Limb (tissue), 2 donors: ENCODE measurements around the gene TEAD1.
A peak's percentile ranks its signal among the peaks of the same experiment; 100 is the strongest.

Experiments used
- DNase-seq, 2 donors: peaks; one replicate each; pipeline ENCODE4 v3.0.0-alpha.2; 2016; ENCODE audit errors: extremely low spot score in 2 of 2

TEAD1 gene

GRCh38 chr11:12936200-12936599 is 262.0 kb downstream of the TEAD1 start:
- DNase-seq, result no peak

- DNase-seq, result peak in 1 of 2 donors; percentile 36
These were observed 264.5 kb downstream of the TEAD1 start for GRCh38 chr11:12938590-12939247.

- no peak for DNase-seq
These were observed 267.4 kb downstream of the TEAD1 start for GRCh38 chr11:12941671-12942070.

- no peak for DNase-seq
These were observed 267.9 kb downstream of the TEAD1 start for GRCh38 chr11:12942157-12942556.

- no peak for DNase-seq
These were observed 269.1 kb downstream of the TEAD1 start for GRCh38 chr11:12943311-12943710.

- no peak for DNase-seq
These were observed 270.7 kb downstream of the TEAD1 start for GRCh38 chr11:12944889-12945288.

- DNase-seq, result no peak
These were observed 275.2 kb downstream of the TEAD1 start for GRCh38 chr11:12949453-12949852.

GRCh38 chr11:12950670-12951069 is 276.4 kb downstream of the TEAD1 start:
- DNase-seq, result no peak

GRCh38 chr11:12951376-12951775 is 277.2 kb downstream of the TEAD1 start:
- DNase-seq, result no peak

- no peak for DNase-seq
These were observed 277.9 kb downstream of the TEAD1 start for GRCh38 chr11:12952094-12952493.

GRCh38 chr11:12958986-12959385 is 284.8 kb downstream of the TEAD1 start:
- no peak for DNase-seq

- peak in 1 of 2 donors; percentile 18 for DNase-seq
These were observed 287.4 kb downstream of the TEAD1 start for GRCh38 chr11:12961615-12962014.

GRCh38 chr11:12962306-12962705 is 288.1 kb downstream of the TEAD1 start:
- no peak for DNase-seq

GRCh38 chr11:12963051-12963450 is 288.8 kb downstream of the TEAD1 start:
- DNase-seq, result no peak

GRCh38 chr11:12963792-12964536 is 289.7 kb downstream of the TEAD1 start:
- peak; percentile 18 to 78 for DNase-seq

GRCh38 chr11:12964650-12965049 is 290.4 kb downstream of the TEAD1 start:
- DNase-seq, result no peak

GRCh38 chr11:12966002-12966401 is 291.8 kb downstream of the TEAD1 start:
- no peak for DNase-seq

- DNase-seq, result no peak
These were observed 293.9 kb downstream of the TEAD1 start for GRCh38 chr11:12968101-12968500.

- DNase-seq, result no peak
These were observed 294.6 kb downstream of the TEAD1 start for GRCh38 chr11:12968826-12969225.

GRCh38 chr11:12971955-12972354 is 297.7 kb downstream of the TEAD1 start:
- no peak for DNase-seq

GRCh38 chr11:12973528-12974181 is 299.4 kb downstream of the TEAD1 start:
- DNase-seq, result peak in 1 of 2 donors; percentile 24

GRCh38 chr11:12975195-12975594 is 301.0 kb downstream of the TEAD1 start:
- DNase-seq, result no peak
